ENCODE data around the gene TIMM13. TPM values are rescaled to one million over a fixed set of nuclear protein-coding genes. Genes with fewer than 3 reads are reported as not detected.
"Not testable (repeated sequence)": the region's sequence is repeated elsewhere in the genome, so short reads cannot be mapped to it uniquely, and the experiment has no call there.

Gene TIMM13
- total and polyA plus RNA-seq, 12 donors = 54.2 to 116 (median 68.6) TPM

DNA sequence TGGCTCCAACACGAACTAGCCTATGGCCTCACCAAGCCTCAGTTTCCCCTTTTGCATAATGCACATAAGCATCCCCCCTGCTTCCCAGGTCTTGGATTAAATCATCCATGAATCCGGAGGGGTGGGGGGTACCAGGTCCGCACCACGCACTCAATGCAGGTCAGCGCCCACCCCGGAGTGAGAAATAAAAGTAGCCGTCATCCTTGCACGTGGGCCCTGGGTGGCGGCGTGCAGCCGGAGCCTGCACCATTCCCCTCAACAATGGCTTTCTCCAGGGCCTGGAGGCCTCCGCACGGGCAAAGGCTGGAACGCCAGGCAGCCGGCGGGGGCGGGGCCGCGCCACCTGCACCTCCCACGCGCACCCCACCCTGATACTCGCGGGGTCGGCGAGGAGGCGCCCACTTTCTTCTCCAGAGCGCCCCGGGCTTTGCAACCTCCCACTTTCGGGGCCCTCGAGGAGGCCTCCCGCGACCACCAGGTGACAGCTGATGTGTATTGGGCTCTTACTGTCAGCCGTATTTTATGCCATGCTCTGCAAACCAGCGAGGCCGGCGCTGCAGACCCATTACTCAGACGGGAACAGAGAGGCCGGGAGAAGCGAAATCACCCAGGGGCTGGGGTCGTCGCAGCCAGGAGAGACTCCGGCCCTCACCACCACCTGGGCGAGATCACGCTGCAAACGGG lies 47.8 kb upstream of the TIMM13 start:
- H3K9me3 ChIP-seq = no peaks in the 10 kb centered on the region
- TF ChIP-seq, protein P1, sequence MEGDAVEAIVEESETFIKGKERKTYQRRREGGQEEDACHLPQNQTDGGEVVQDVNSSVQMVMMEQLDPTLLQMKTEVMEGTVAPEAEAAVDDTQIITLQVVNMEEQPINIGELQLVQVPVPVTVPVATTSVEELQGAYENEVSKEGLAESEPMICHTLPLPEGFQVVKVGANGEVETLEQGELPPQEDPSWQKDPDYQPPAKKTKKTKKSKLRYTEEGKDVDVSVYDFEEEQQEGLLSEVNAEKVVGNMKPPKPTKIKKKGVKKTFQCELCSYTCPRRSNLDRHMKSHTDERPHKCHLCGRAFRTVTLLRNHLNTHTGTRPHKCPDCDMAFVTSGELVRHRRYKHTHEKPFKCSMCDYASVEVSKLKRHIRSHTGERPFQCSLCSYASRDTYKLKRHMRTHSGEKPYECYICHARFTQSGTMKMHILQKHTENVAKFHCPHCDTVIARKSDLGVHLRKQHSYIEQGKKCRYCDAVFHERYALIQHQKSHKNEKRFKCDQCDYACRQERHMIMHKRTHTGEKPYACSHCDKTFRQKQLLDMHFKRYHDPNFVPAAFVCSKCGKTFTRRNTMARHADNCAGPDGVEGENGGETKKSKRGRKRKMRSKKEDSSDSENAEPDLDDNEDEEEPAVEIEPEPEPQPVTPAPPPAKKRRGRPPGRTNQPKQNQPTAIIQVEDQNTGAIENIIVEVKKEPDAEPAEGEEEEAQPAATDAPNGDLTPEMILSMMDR (IDR thresholded peaks at IDR 0.05) = no peak
- peaks cover 9 to 50% (median 37%) of the 10 kb centered on the region in 9 donors for H3K4me1 ChIP-seq
- 1% methylated on average over 45 of the region's 45 CpGs for WGBS, 2 donors
- H3K36me3 ChIP-seq = peaks cover 0 to 15% (median 0%) of the 10 kb centered on the region in 9 donors
- no peaks in the 10 kb centered on the region for H3K27me3 ChIP-seq
- intact Hi-C loops (cut with DNase I) = loop anchor here in 8 of 10 donors (1.0 to 10.0 kb wide), 8 partner anchors 67 to 140 kb away; no protein-coding TSS in a partner anchor
- H3K27ac ChIP-seq = peak overlapping the region; percentile 75 to 98 (median 93)
- peak; percentile 12 to 53 (median 28) for ATAC-seq
- peak; percentile 29 to 62 for DNase-seq
- peak overlapping the region; percentile 34 to 99 (median 82) for H3K4me3 ChIP-seq

DNA sequence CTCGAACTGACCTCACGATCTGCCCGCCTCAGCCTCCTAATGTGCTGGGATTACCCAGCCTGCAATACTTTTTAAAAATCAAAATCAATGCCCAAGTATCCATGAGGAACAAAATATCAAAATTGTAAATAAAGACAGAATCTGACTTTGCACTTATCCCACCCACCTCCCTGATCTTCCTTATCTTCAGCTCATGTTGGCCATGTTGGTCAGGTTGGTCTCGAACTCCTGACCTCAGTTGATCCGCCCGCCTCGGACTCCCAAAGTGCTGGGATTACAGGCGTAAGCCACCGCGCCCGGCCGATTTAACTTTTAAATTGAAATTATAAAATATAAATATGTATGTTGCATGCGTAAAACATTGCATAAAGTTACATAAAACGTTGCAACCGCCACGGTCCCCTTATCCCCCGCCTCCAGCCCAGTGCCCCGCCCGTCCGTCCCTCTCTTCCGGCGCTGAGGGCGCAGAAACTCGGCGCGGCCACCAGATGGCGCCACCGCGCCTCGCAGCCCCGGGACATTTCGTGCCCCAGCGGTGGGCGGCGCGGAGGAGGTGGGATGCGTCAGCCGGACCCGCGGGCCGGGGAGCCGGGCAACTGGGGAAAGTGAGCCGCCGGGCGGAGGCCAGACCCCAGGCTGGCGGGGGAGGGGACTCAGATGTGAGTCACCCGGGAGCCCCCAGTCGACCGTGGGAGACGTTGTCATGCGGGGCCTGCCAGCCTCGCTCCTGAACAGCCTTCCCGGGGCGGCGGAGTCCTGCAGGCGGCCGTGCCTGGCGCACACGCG lies 47.0 kb upstream of the TIMM13 start:
- H3K27me3 ChIP-seq = no peaks in the 10 kb centered on the region
- intact Hi-C loops (cut with DNase I) = loop anchor here (1.0 to 10.0 kb wide), 9 partner anchors 68 to 140 kb away; no protein-coding TSS in a partner anchor
- WGBS, 2 donors = 7 to 9% methylated on average over 59 to 60 of the region's 60 CpGs
- H3K4me1 ChIP-seq = peaks cover 9 to 44% (median 36%) of the 10 kb centered on the region in 9 donors
- H3K36me3 ChIP-seq = peaks cover 0 to 15% (median 0%) of the 10 kb centered on the region in 9 donors
- H3K27ac ChIP-seq = peak overlapping the region; percentile 75 to 98 (median 93)
- ATAC-seq (peak; percentile 48 to 71 (median 61)), DNase-seq (peak; percentile 83 to 86)
- H3K4me3 ChIP-seq = peak overlapping the region; percentile 26 to 99 (median 82)
- H3K9me3 ChIP-seq = no peaks in the 10 kb centered on the region
- TF ChIP-seq, protein P1 (IDR thresholded peaks at IDR 0.05) = peak in 8 of 9 donors; percentile 97 to 100 (median 98)

DNA sequence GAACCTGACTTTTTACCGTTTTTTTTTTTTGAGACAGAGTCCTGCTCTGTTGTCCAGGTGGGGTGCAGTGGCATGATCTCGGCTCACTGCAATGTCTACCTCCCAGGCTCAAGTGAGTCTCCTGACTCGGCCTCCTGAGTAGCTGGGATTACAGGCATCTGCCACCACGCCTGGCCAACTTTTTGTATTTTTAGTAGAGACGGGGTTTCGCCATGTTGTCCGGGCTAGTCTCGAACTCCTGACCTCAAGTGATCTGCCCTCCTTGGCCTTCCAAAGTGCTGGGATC lies 42.5 kb upstream of the TIMM13 start:
- H3K4me3 ChIP-seq, DNase-seq, H3K27me3 ChIP-seq, H3K9me3 ChIP-seq, H3K27ac ChIP-seq, ATAC-seq, H3K36me3 ChIP-seq: not testable (repeated sequence)
- peaks cover 0 to 14% (median 3%) of the 10 kb centered on the region in 9 donors for H3K4me1 ChIP-seq
- WGBS, 2 donors = 88 to 89% methylated on average over 8 of the region's 8 CpGs
- intact Hi-C loops (cut with DNase I) = loop anchor here in 4 of 10 donors (5.0 to 10.0 kb wide), 4 partner anchors 105 to 285 kb away; no protein-coding TSS in a partner anchor

DNA sequence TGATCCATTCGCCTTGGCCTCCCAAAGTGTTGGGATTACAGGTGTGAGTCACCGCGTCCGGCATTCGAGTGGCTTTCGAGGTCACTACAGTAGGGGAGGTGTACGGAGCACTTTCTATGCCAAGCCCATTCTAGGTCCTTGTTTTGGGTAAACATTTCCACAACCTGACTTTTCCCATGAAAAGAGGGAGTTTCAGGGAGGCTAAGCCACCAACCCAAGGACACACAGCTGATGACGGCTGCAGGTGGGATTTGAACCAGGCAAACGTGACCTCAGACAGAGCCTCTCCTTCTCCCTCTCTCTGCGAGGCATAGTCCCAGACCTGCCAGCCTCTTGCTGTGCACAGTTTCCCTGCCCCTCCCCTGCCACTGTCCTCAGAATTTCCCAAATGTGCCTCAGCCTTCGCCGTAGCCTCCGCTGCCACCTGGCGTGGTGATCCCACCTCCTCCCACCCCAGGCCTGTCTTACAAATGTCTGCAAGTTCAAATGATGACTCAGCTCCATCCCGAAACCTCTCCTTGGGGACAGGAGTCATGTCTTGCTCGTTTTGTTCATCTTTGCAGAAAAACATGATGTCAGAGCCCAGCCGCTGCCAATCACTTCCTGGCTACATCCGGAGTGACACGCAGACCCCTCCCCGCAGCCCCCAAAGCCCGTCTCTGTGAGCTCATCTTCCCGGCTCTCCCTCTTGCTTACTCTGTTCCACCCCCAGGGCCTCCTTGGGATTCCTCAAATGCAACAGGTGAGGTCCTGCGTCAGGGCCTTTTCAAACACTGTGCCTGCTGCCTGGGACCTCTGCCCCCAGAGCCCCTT lies 41.9 kb upstream of the TIMM13 start:
- ATAC-seq (peak in 2 of 8 donors; percentile 27 to 63), DNase-seq (no peak)

More for the DNA sequence above, 41.9 kb upstream of the TIMM13 start:
- Histone ChIP-seq H3K9me3 (no peaks in the 10 kb centered on the region), H3K36me3 (no peaks in the 10 kb centered on the region), H3K4me1 (peaks cover 0 to 8% (median 0%) of the 10 kb centered on the region in 9 donors), H3K4me3 (no peak overlapping the region), H3K27ac (no peak overlapping the region), H3K27me3 (no peaks in the 10 kb centered on the region)
- TF ChIP-seq, protein P1 (IDR thresholded peaks at IDR 0.05) = no peak
- WGBS, 2 donors = 43 to 60% methylated on average over 23 of the region's 23 CpGs
- intact Hi-C loops (cut with DNase I) = loop anchor here in 1 of 10 donors (10.0 kb wide), 1 partner anchor 285 kb away; no protein-coding TSS in a partner anchor

All from heart right ventricle (tissue), 16 donors.